ENCODE results near the gene ANKRD35.
A peak's percentile ranks its signal among the peaks of the same experiment; 100 is the strongest.

ANKRD35 gene

DNA sequence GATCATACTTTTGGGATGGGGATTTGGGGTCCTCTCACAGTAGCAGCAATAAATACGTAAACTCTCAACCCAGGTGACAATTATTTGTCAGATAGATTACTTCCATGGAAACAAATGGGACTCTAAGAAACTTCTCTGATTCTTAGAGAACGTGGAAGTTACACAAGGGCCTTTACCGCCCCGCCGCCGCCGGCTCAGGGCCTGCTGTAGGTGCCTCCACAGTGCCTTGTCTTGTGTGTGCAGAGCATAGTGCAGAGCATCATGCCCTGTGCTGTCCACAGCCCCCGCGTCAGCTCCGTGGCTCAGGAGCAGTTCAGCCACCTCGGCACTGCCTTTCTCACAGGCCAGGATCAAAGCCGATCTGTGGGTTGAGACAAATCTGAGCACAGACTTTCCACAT lies 11.0 kb downstream of the ANKRD35 start:
- Histone ChIP-seq H3K27ac (ENCODE audit: low read depth, low read length) (no peak overlapping the region), H3K9ac (ENCODE audit: low read depth, low read length) (no peak overlapping the region), H3K4me1 (ENCODE audit: control insufficient read depth, insufficient read depth, low read length) (peaks cover 18% of the 10 kb centered on the region), H3K9me3 (ENCODE audit: control insufficient read depth, insufficient read depth, low read length) (no peaks in the 10 kb centered on the region), H3K4me3 (ENCODE audit: low read depth, low read length) (no peak overlapping the region), H3K36me3 (ENCODE audit: control insufficient read depth, insufficient read depth, low read length) (no peaks in the 10 kb centered on the region), H3K27me3 (ENCODE audit: control insufficient read depth, insufficient read depth, low read length) (peaks cover 38% of the 10 kb centered on the region)

DNA sequence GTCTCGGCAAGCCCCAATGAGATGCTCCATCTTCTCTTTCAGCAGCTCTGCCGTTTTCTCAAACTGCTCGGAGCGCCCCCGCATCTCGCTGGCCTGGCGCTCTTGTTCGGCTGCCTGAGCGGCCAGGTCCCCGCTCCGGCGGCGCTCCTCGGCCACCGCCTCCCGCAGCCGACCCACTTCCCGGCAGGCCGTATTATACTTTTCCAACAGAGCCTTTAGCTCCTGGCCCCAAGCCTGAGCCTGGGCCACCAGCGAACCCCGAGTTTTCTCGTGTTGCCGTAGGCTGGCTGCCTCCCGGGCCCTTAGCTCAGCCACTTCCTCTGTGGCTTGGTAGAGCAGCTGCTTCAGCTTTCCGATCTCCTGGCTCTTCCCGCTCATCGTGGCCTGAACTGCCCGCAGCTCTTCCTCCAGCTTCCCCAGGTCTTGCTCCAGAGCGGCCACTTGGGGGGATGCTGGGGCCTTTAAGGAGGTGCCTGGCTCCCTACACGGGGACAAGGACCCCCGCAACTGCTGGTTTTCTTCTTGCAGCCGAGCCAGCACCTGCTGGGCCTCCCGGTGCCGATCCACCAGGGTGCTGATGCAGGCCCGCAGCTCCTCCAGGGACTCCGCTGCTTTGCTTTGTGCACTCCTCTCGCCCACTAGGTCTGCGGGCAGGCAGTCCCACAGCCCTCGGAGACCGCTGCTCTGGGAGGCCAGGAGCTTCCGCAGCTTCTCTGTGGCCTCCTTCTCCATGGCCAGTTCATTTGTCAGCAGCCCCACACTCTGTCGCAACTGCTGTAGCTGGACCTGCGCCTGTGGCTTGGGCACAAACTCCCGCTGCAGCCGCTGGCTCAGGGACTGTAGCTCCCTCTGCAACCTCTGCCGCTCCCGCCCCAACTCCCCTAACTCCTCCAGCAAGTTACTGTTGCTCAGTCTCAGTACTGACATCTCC lies 13.4 kb downstream of the ANKRD35 start:
- no peak overlapping the region for H3K27ac ChIP-seq (ENCODE audit: low read depth, low read length)
- H3K9ac ChIP-seq (ENCODE audit: low read depth, low read length), result peak overlapping the region; percentile 53; the same call in 1 of the 2 replicates
- no peaks in the 10 kb centered on the region for H3K9me3 ChIP-seq (ENCODE audit: control insufficient read depth, insufficient read depth, low read length)
- H3K27me3 ChIP-seq (ENCODE audit: control insufficient read depth, insufficient read depth, low read length), result peaks cover 34% of the 10 kb centered on the region
- H3K36me3 ChIP-seq (ENCODE audit: control insufficient read depth, insufficient read depth, low read length), result no peaks in the 10 kb centered on the region
- peak overlapping the region; percentile 63 for H3K4me3 ChIP-seq (ENCODE audit: low read depth, low read length)
- H3K4me1 ChIP-seq (ENCODE audit: control insufficient read depth, insufficient read depth, low read length), result peaks cover 13% of the 10 kb centered on the region

DNA sequence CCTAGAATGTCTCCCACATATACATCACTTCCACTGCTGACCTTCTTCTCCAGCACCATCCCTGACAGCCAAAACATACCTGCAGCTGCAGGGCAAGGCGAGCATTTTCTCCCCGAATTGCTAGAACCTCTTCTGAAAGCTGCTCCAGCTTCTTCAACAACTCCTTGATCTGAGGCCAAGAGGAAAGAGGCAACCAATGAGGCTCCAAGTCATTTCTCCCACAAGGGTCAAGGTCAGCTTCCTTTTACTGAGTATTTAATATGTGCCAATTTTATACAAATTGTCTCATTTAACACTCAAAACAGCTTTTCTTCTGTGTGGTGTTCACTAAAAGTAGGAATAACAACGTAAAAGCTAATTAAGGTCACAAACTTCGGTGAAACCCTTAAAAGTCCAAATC lies 17.4 kb downstream of the ANKRD35 start:
- Histone ChIP-seq H3K27ac (ENCODE audit: low read depth, low read length) (no peak overlapping the region), H3K36me3 (ENCODE audit: control insufficient read depth, insufficient read depth, low read length) (no peaks in the 10 kb centered on the region), H3K9me3 (ENCODE audit: control insufficient read depth, insufficient read depth, low read length) (no peaks in the 10 kb centered on the region)

DNA sequence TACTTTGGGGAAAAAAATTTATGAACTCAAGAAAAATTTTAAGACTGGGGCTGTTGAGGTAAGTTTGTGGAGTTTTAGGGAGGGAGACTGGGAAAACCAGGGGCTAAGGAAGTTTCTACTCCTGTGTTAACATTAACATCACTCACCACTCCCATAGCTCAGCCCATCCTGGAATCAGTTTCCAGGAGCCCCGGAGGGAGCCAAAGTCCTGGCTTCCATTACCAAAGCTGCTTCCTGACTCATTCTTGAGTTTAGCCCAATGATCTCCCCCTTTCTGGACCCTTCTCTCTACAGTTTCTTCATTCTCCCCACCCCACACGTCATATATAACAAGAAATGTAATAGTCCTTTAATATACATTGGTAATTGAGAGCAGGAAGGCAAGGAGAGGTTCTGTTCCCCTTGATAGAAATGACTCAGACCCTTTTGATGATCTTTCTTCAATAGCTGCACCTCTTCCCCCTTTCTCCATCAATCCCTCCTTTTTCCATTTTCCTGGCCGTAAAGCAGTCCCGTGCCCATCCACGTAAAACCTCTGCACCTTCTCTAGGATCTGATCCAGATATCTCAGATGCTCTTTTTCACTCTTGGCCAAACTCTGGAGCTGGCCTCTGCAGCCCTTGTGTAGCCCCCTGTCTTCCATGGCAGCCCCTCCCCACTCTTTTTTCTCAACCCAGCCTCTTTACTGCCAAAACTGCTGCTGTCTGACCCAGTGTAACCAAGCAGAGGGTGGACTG lies 22.2 kb downstream of the ANKRD35 start:
- Histone ChIP-seq H3K9ac (ENCODE audit: low read depth, low read length) (no peak overlapping the region), H3K27ac (ENCODE audit: low read depth, low read length) (no peak overlapping the region), H3K4me1 (ENCODE audit: control insufficient read depth, insufficient read depth, low read length) (peaks cover 3% of the 10 kb centered on the region; the same call in 1 of the 2 replicates), H3K27me3 (ENCODE audit: control insufficient read depth, insufficient read depth, low read length) (no peaks in the 10 kb centered on the region), H3K36me3 (ENCODE audit: control insufficient read depth, insufficient read depth, low read length) (no peaks in the 10 kb centered on the region), H3K9me3 (ENCODE audit: control insufficient read depth, insufficient read depth, low read length) (no peaks in the 10 kb centered on the region), H3K4me3 (ENCODE audit: low read depth, low read length) (no peak overlapping the region)

More for the DNA sequence above, 17.4 kb downstream of the ANKRD35 start:
- Histone ChIP-seq H3K4me1 (ENCODE audit: control insufficient read depth, insufficient read depth, low read length) (peaks cover 13% of the 10 kb centered on the region), H3K9ac (ENCODE audit: low read depth, low read length) (no peak overlapping the region), H3K4me3 (ENCODE audit: low read depth, low read length) (no peak overlapping the region), H3K27me3 (ENCODE audit: control insufficient read depth, insufficient read depth, low read length) (peaks cover 19% of the 10 kb centered on the region)

DNA sequence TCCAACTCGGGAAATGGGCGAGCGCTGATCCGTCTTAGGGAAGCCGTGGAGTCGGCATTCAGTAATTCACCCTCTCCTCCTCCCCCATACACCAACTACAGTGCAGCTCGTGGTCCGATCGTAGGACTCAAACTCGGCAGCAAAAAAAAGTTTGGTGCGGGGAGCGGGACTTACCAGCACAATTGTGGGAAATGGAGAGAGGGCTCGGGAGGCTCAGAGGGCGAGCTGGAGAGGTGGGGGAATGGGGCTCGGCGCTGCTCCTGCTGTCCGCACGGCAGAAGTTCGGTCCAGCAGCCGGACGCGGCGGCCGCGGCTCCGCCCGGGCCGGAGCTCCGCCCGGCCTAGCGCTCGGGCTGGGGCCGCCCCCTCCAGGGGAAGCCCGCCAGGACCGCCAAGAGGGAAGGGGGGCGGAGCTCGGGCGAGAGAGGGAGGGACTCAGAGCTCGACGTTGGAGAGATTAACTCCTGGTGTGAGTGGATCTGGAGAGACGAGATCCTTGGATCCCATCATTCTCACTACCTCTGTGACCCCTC lies 26.1 kb downstream of the ANKRD35 start:
- peak overlapping the region; percentile 57 for H3K27ac ChIP-seq (ENCODE audit: low read depth, low read length)
- peak overlapping the region; percentile 60 for H3K9ac ChIP-seq (ENCODE audit: low read depth, low read length)
- H3K4me3 ChIP-seq (ENCODE audit: low read depth, low read length), result peak overlapping the region; percentile 93
- H3K27me3 ChIP-seq (ENCODE audit: control insufficient read depth, insufficient read depth, low read length), result no peaks in the 10 kb centered on the region
- H3K4me1 ChIP-seq (ENCODE audit: control insufficient read depth, insufficient read depth, low read length), result peaks cover 3% of the 10 kb centered on the region; the same call in 1 of the 2 replicates
- peaks cover 23% of the 10 kb centered on the region for H3K36me3 ChIP-seq (ENCODE audit: control insufficient read depth, insufficient read depth, low read length)
- no peaks in the 10 kb centered on the region for H3K9me3 ChIP-seq (ENCODE audit: control insufficient read depth, insufficient read depth, low read length)

DNA sequence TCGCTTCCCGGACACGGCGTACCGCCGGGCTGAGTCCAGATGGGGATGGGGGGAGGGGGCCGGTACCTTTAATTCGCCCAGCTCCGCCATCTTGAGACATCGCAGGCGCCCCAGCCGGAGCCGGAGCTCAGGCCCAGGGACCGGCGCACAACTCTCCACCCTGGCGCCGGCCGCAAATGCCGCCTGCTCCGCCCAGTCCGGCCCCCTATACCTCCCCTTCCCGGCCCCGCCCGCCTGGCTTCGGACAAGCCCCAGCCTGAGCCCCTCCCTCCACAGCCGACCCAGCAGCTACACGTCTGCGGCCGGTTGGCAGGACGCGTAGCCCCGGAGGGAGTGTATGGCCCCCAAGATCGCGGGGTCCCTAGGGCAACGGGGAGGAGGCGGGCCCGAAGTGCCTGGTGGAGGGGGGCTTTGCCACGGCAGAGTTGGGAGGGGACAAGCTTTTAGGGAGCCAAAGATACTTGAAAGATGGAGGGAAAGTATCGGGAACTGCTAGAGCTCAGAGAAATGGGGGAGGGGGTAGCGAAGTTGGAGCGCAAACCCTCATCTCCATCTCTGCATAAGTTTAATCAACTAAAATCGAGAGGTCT lies 26.7 kb downstream of the ANKRD35 start, which contains the start of gene PIAS3:
PIAS3 (minus strand) TSS at position 181 of the 590 bp plus-strand sequence; CDS start at position 90, 91 bp downstream.
- Histone ChIP-seq H3K4me3 (ENCODE audit: low read depth, low read length) (peak within 1 kb of the TSS; percentile 93), H3K9me3 (ENCODE audit: control insufficient read depth, insufficient read depth, low read length) (no peaks in the 10 kb centered on the region), H3K27ac (ENCODE audit: low read depth, low read length) (peak within 1 kb of the TSS; percentile 85), H3K9ac (ENCODE audit: low read depth, low read length) (peak within 1 kb of the TSS; percentile 72), H3K27me3 (ENCODE audit: control insufficient read depth, insufficient read depth, low read length) (no peaks in the 10 kb centered on the region), H3K36me3 (ENCODE audit: control insufficient read depth, insufficient read depth, low read length) (peaks cover 28% of the 10 kb centered on the region), H3K4me1 (ENCODE audit: control insufficient read depth, insufficient read depth, low read length) (peaks cover 3% of the 10 kb centered on the region; the same call in 1 of the 2 replicates)

DNA sequence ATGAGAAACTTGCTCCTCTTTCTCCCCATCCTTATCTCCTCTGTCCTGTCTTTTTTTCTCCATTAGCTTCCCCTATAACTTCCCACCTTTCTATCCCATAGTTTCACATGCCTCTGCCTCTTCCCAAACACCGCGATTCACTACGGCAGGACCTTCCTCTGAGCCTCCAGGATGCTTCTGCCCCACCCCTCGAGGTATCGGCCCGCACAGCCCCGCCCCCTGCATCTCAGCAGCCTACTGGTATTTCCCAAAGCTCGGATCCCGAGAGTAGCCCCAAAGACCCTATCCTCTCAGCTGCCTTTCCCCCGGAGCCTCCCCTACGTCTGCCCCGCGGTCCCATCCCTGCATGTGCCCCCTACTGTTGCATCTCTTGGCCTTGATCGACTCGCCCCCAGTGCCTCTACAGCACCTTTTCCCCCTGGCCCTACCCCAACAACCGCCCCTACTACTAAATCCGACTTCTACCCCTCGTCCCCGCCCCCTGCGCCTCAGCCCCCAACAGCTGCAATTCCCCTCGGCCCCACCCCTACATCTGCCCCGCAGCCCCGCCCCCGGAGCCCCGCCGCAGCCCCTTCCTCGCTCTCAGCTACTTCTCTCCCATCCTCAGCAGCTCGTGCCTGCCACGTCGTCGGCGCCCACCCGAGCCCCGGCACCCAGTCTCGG lies 27.3 kb downstream of the ANKRD35 start:
- H3K4me1 ChIP-seq (ENCODE audit: control insufficient read depth, insufficient read depth, low read length), result peaks cover 3% of the 10 kb centered on the region; the same call in 1 of the 2 replicates
- H3K27me3 ChIP-seq (ENCODE audit: control insufficient read depth, insufficient read depth, low read length), result no peaks in the 10 kb centered on the region
- H3K9ac ChIP-seq (ENCODE audit: low read depth, low read length), result peak overlapping the region; percentile 72; the same call in 1 of the 2 replicates
- peak overlapping the region; percentile 85 for H3K27ac ChIP-seq (ENCODE audit: low read depth, low read length)
- H3K9me3 ChIP-seq (ENCODE audit: control insufficient read depth, insufficient read depth, low read length), result no peaks in the 10 kb centered on the region
- H3K4me3 ChIP-seq (ENCODE audit: low read depth, low read length), result peak overlapping the region; percentile 93
- H3K36me3 ChIP-seq (ENCODE audit: control insufficient read depth, insufficient read depth, low read length), result peaks cover 35% of the 10 kb centered on the region

DNA sequence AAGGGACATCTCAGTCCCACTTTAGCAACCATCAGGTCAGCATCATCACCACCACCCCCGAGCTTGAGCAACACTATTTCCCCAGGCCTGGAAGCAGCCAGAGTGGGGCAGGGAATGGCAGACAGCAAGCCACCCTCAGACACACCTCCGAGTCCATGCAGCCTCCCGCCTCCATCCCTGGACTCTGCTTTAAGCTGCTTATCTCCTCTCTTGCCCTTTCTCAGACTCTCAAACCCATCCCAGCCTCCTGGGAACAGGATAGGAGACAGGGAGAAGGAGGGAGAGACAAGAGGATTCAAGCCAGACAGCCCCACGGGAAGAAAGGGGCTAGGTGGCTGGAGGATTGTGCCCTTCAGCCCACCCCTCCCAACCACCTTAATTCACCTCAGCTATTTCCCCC lies 28.5 kb downstream of the ANKRD35 start:
- H3K36me3 ChIP-seq (ENCODE audit: control insufficient read depth, insufficient read depth, low read length), result peaks cover 46% of the 10 kb centered on the region
- no peak overlapping the region for H3K4me3 ChIP-seq (ENCODE audit: low read depth, low read length)
- H3K4me1 ChIP-seq (ENCODE audit: control insufficient read depth, insufficient read depth, low read length), result peaks cover 3% of the 10 kb centered on the region; the same call in 1 of the 2 replicates
- no peak overlapping the region for H3K9ac ChIP-seq (ENCODE audit: low read depth, low read length)
- H3K27me3 ChIP-seq (ENCODE audit: control insufficient read depth, insufficient read depth, low read length), result no peaks in the 10 kb centered on the region
- H3K27ac ChIP-seq (ENCODE audit: low read depth, low read length), result no peak overlapping the region
- H3K9me3 ChIP-seq (ENCODE audit: control insufficient read depth, insufficient read depth, low read length), result no peaks in the 10 kb centered on the region

DNA sequence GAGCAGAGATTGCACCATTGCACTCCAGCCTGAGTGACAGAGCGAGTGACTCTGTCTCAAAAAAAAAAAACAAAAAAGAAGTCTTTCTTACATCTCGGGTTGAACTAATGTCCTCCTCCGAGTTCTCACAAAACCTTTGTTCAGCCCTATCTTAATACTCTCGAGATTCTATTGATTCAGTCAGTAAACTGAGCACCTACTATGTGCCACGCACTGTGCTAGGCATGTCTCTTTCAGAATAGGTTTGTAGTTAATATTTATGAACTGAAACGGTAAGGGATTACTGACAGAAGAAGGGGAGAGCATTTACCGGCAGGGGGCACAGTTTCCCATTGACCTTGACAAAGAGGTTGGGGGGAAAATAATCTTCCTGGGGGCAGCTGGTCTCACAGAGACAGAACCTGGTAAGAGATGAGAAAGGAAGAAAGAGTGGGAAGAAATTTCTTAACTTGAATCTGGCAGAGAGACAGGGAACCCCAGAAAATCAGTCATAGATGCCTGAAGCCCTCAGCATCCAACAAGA lies 30.2 kb downstream of the ANKRD35 start:
- H3K27me3 ChIP-seq (ENCODE audit: control insufficient read depth, insufficient read depth, low read length), result no peaks in the 10 kb centered on the region
- H3K36me3 ChIP-seq (ENCODE audit: control insufficient read depth, insufficient read depth, low read length), result peaks cover 59% of the 10 kb centered on the region
- no peak overlapping the region for H3K4me3 ChIP-seq (ENCODE audit: low read depth, low read length)
- no peaks in the 10 kb centered on the region for H3K9me3 ChIP-seq (ENCODE audit: control insufficient read depth, insufficient read depth, low read length)
- H3K4me1 ChIP-seq (ENCODE audit: control insufficient read depth, insufficient read depth, low read length), result peaks cover 3% of the 10 kb centered on the region; the same call in 1 of the 2 replicates
- H3K9ac ChIP-seq (ENCODE audit: low read depth, low read length), result no peak overlapping the region
- H3K27ac ChIP-seq (ENCODE audit: low read depth, low read length), result no peak overlapping the region
